Pancreas (tissue), 10 donors: ENCODE results near the gene ZNF90. TPM values are rescaled to one million over a fixed set of nuclear protein-coding genes. Genes with fewer than 3 reads are reported as not detected.
"Not testable (repeated sequence)": the region's sequence is repeated elsewhere in the genome, so short reads cannot be mapped to it uniquely, and the experiment has no call there.

ENCODE experiments used
- ATAC-seq, 4 donors: fragments of 200-7000 bp; cut with Tn5 transposase; one replicate each; pipeline versions ENCODE4 v1.8.0 to v1.9.1; 2020; ENCODE audit warnings: mild to moderate bottlenecking in 4 of 4, moderate library complexity in 4 of 4
- DNase-seq, 6 donors: peaks; one replicate each; pipeline ENCODE4 v3.0.0-alpha.2; 2020
- FAIRE-seq: peaks from 2 replicates; lab custom pipeline; 2012; peaks lifted over from hg19 to GRCh38; lab: Jason Lieb, UNC
- H3K27ac ChIP-seq, 4 donors: fragments of 200-600 bp; sonication (generic); 1 replicate in 3 of 4; 2 replicates in 1 of 4; pipeline versions ENCODE4 v1.5.0 to v1.8.0; 2020
- H3K27me3 ChIP-seq, 4 donors: fragments of 200-600 bp; one replicate each; pipeline ENCODE4 v1.8.0; 2021
- H3K36me3 ChIP-seq, 3 donors: fragments of 200-600 bp; sonication (generic) in 1 of 3; one replicate each; pipeline versions ENCODE4 v1.5.0 to v1.8.0; 2020 to 2021
- H3K4me1 ChIP-seq, 3 donors: fragments of 200-600 bp; one replicate each; pipeline ENCODE4 v1.8.0; 2021
- H3K4me3 ChIP-seq, 4 donors: fragments of 200-600 bp; sonication (generic) in 2 of 4; one replicate each; pipeline versions ENCODE4 v1.5.0 to v1.8.0; 2020 to 2021
- H3K9me3 ChIP-seq, 4 donors: fragments of 200-600 bp; one replicate each; pipeline ENCODE4 v1.8.0; 2021
- CTCF ChIP-seq, 4 donors: fragments of 200-600 bp; sonication (generic) in 3 of 4; IDR thresholded peaks; one replicate each; pipeline versions ENCODE4 v1.5.0 to v1.8.0; 2021; ENCODE audit warnings: antibody characterized with exemption in 4 of 4
- WGBS, 2 donors: extraction: QIAGEN DNeasy Blood & Tissue Kit; methylation state at CpG; one replicate each; pipeline ENCODE4 v1.1.7; 2013; 5-methylcytosine and 5-hydroxymethylcytosine counted together
- intact Hi-C, 3 donors: fragments of 100-400 bp; cut with DNase I; formaldehyde crosslinking; loops; one replicate each; pipeline versions ENCODE4 v1.11.1 to v1.14.2; 2022
- polyA plus RNA-seq, 2 donors: library from polyadenylated mRNA; stranded (reverse); fragments of 200-250 nt; gene quantifications; one replicate each; pipeline ENCODE4 v1.2.3, GENCODE V29; 2013
- total RNA-seq, 6 donors: library from RNA; stranded (reverse); fragmentation: NEBNext Ultra II Directional in 4 of 6; extraction: Animal tissue kit (Norgen Biotek cat#: 25700) in 4 of 6; gene quantifications; one replicate each; pipeline versions ENCODE4 v1.2.1 to v1.2.4, GENCODE V29; 2021 to 2023
- donor health status: healthy with polysubstance abuse.
- donor health status: DM: no; HTN: no; CAD: no; lungs with moderate emphysema.
- donor health status: DM: no; HTN: no; CAD: no.
- donor health status: control.
- donor health status: control.
- donor health status: Bipolar disorder and iron deficiency.
- donor health status: DM: yes; HTN: yes; CAD: no.
- donor health status: DM: no; HTN: no; CAD: no.
- donor health status: DM: no; HTN: no; CAD: no.
- donor health status: DM: yes; HTN: yes; CAD: no.

ZNF90 gene
- total and polyA plus RNA-seq, 8 donors: 1.1 to 4.1 (median 2.8) TPM

DNA sequence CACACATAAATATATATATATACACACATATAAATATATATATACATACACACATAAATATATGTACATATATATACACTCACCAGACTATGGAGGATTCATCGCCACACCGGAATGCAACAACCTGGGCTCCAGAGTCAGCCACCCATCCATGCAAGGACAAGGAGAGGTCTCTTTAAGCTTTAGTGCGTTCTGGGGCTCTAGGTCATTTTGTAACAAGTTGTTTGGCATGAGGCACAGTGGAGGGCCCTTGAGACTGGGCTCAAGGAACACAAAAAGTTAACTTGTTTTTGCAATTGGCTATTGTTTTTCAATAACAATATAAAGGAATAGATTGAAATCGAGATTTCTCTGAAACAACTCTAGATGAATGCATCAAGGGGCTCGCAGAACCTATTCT is 4.9 kb upstream of the ZNF90 start:
- H3K4me1 ChIP-seq: peaks cover 0 to 4% (median 0%) of the 10 kb centered on the region in 3 donors
- no peak for DNase-seq
- no peaks in the 10 kb centered on the region for H3K9me3 ChIP-seq
- intact Hi-C loops: no loop called here
- no peaks in the 10 kb centered on the region for H3K36me3 ChIP-seq
- ATAC-seq: no peak
- WGBS, 2 donors: 79 to 92% methylated on average over 5 of the region's 5 CpGs
- FAIRE-seq: no peak
- TF ChIP-seq CTCF (IDR thresholded peaks at IDR 0.05): no peak
- no peak overlapping the region for H3K4me3 ChIP-seq
- H3K27ac ChIP-seq: no peak overlapping the region
- H3K27me3 ChIP-seq: no peaks in the 10 kb centered on the region

- TF ChIP-seq CTCF (IDR thresholded peaks at IDR 0.05): no peak
- DNase-seq: peak in 5 of 6 donors; percentile 5 to 60 (median 22)
- Histone ChIP-seq H3K36me3 (no peaks in the 10 kb centered on the region), H3K4me3 (peak overlapping the region; percentile 35 to 52 (median 45)), H3K27ac (peak overlapping the region in 1 of 4 donors; percentile 2), H3K9me3 (no peaks in the 10 kb centered on the region), H3K4me1 (peaks cover 0 to 4% (median 4%) of the 10 kb centered on the region in 3 donors), H3K27me3 (no peaks in the 10 kb centered on the region)
- no peak for FAIRE-seq
- intact Hi-C loops: no loop called here
- 1% methylated on average over 19 of the region's 19 CpGs for WGBS, 2 donors
- peak; percentile 15 to 58 (median 44) for ATAC-seq
These were observed 806 bp downstream of the ZNF90 start for GRCh38 chr19:20078581-20079031.

- peaks cover 0 to 4% (median 4%) of the 10 kb centered on the region in 3 donors for H3K4me1 ChIP-seq
- FAIRE-seq (no peak), ATAC-seq (no peak), DNase-seq (no peak)
- no peak overlapping the region for H3K27ac ChIP-seq
- intact Hi-C loops: no loop called here
- no peak overlapping the region for H3K4me3 ChIP-seq
- no peaks in the 10 kb centered on the region for H3K36me3 ChIP-seq
- TF ChIP-seq CTCF (IDR thresholded peaks at IDR 0.05): no peak
- 86 to 89% methylated on average over 8 of the region's 8 CpGs for WGBS, 2 donors
- H3K9me3 ChIP-seq: no peaks in the 10 kb centered on the region
- H3K27me3 ChIP-seq: no peaks in the 10 kb centered on the region
These were observed 1.7 kb downstream of the ZNF90 start for GRCh38 chr19:20079476-20079875.

DNA sequence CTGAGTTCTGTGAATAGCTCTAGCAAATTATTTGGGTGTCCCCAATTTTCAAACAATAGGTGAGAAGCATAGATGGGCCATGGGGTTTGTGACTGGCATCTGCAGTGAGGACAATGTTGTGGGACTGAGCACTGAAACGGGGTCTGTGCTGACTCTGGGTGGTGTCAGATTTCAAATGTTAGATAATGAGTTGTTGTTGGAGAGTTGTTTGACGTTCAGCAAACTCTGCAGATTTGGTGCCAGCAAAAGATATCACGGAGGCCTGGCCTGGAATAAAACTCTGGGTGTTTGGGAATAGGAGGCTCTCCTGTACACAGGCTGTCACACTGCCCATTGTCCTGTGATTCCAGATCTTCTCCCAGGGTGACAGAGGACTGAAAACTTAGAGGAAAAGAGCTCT is 2.9 kb downstream of the ZNF90 start:
- no peak for ATAC-seq
- TF ChIP-seq CTCF (IDR thresholded peaks at IDR 0.05): no peak

DNA sequence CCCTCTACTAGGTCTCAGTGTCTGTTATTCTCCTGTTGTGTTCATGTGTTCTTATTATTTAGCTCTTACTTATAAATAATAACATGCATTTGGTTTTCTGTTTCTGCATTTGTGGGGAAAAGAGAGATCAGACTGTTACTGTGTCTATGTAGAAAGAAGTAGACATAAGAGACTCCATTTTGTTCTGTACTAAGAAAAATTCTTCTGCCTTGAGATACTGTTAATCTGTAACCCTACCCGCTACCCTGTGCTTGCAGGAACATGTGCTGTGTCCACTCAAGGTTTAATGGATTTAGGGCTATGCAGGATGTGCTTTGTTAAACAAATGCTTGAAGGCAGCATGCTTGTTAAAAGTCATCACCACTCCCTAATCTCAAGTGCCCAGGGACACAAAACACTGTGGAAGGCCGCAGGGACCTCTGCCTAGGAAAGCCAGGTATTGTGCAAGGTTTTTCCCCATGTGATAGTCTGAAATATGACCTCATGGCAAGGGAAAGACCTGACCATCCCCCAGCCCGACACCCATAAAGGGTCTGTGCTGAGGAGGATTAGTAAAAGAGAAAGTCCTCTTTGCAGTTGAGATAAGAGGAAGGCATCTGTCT is 4.5 kb downstream of the ZNF90 start:
- intact Hi-C loops, H3K36me3 ChIP-seq, H3K27me3 ChIP-seq, H3K9me3 ChIP-seq, H3K27ac ChIP-seq, FAIRE-seq, H3K4me3 ChIP-seq, DNase-seq, H3K4me1 ChIP-seq, ATAC-seq: not testable (repeated sequence)
- whole genome bisulfite sequencing, 2 donors: 54 to 65% methylated on average over 3 of the region's 3 CpGs

More for the DNA sequence above, 2.9 kb downstream of the ZNF90 start:
- intact Hi-C loops: no loop called here
- 35 to 41% methylated on average over 3 of the region's 3 CpGs for WGBS, 2 donors
- Histone ChIP-seq H3K4me1 (peaks cover 0 to 4% (median 4%) of the 10 kb centered on the region in 3 donors), H3K27ac (no peak overlapping the region), H3K4me3 (no peak overlapping the region), H3K9me3 (no peaks in the 10 kb centered on the region), H3K27me3 (no peaks in the 10 kb centered on the region), H3K36me3 (no peaks in the 10 kb centered on the region)
- no peak for DNase-seq
- FAIRE-seq: no peak

DNA sequence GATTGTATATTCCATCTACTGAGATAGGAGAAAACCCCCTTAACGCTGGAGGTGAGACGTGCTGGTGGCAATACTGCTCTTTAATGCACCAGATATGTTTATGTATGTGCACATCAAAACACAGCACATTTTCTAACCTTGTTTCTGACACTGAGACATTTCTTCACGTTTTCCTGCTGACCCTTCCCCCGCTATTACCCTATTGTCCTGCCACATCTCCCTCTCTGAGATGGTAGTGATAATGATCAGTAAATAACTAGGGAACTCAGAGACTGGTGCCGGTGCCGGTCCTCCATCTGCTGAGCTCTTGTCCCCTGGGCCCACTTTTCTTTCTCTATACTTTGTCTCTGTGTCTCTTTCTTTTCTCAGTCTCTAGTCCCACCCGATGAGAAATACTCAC is 5.1 kb downstream of the ZNF90 start:
- WGBS, 2 donors: 66 to 67% methylated on average over 7 of the region's 7 CpGs
- FAIRE-seq, H3K27ac ChIP-seq, intact Hi-C loops, H3K9me3 ChIP-seq, H3K4me1 ChIP-seq, H3K4me3 ChIP-seq, DNase-seq, ATAC-seq, H3K36me3 ChIP-seq, H3K27me3 ChIP-seq: not testable (repeated sequence)
